GM21360 (cell line): Measurements from ENCODE around the gene LIN28A.
"Not testable (repeated sequence)": the region's sequence is repeated elsewhere in the genome, so short reads cannot be mapped to it uniquely, and the experiment has no call there.

Experiments
- ATAC-seq: cut with Tn5 transposase; IDR thresholded peaks from one replicate; pipeline ENCODE4 v1.9.1; 2021; ENCODE audit warnings: mild to moderate bottlenecking, moderate library complexity; ENCODE audit not compliant: unreplicated experiment

Gene LIN28A

GRCh38 chr1:26410706-26411623, at the start of gene LIN28A:
Gene LIN28A (plus strand): TSS chr1:26410817. CDS start chr1:26410892, 75 bp downstream.
- ATAC-seq, result no peak

- no peak for ATAC-seq
These were observed 49.0 kb upstream of the LIN28A start for GRCh38 chr1:26361605-26362122.

- ATAC-seq, result no peak
These were observed 48.3 kb upstream of the LIN28A start for GRCh38 chr1:26362331-26362730.

- ATAC-seq, result no peak
These were observed 46.8 kb upstream of the LIN28A start for GRCh38 chr1:26363549-26364448.

- ATAC-seq, result no peak
These were observed 45.7 kb upstream of the LIN28A start for GRCh38 chr1:26364956-26365355.

- no peak for ATAC-seq
These were observed 43.2 kb upstream of the LIN28A start for GRCh38 chr1:26367441-26367840.

- ATAC-seq, result no peak
These were observed 42.6 kb upstream of the LIN28A start for GRCh38 chr1:26368006-26368405.

GRCh38 chr1:26368486-26368885, 42.1 kb upstream of the LIN28A start:
- ATAC-seq, result no peak

- no peak for ATAC-seq
These were observed 39.8 kb upstream of the LIN28A start for GRCh38 chr1:26370591-26371382.

GRCh38 chr1:26372039-26372438, 38.6 kb upstream of the LIN28A start:
- ATAC-seq, result no peak

GRCh38 chr1:26372611-26373010, 38.0 kb upstream of the LIN28A start, which contains the start of gene ZNF683:
Gene ZNF683 (minus strand): TSS chr1:26372750. CDS start chr1:26368571, 4,179 bp downstream.
- not testable (repeated sequence) for ATAC-seq

GRCh38 chr1:26373281-26373680, 37.3 kb upstream of the LIN28A start:
- ATAC-seq, result no peak

- ATAC-seq, result no peak
These were observed 36.8 kb upstream of the LIN28A start for GRCh38 chr1:26373789-26374188.

GRCh38 chr1:26374361-26374760, 36.3 kb upstream of the LIN28A start:
- not testable (repeated sequence) for ATAC-seq

GRCh38 chr1:26375081-26375480, 35.5 kb upstream of the LIN28A start:
- no peak for ATAC-seq

GRCh38 chr1:26376050-26376449, 34.6 kb upstream of the LIN28A start:
- no peak for ATAC-seq

GRCh38 chr1:26378088-26378878, 32.3 kb upstream of the LIN28A start:
- peak; percentile 52 for ATAC-seq

- no peak for ATAC-seq
These were observed 31.8 kb upstream of the LIN28A start for GRCh38 chr1:26378879-26379251.

GRCh38 chr1:26384076-26384475, 26.5 kb upstream of the LIN28A start:
- no peak for ATAC-seq

GRCh38 chr1:26385063-26385462, 25.6 kb upstream of the LIN28A start:
- ATAC-seq, result not testable (repeated sequence)
